K562 (cell line): ENCODE measurements around the gene FMNL3. TPM values are rescaled to one million over a fixed set of nuclear protein-coding genes. Genes with fewer than 3 reads are reported as not detected.

Experiments used
- ATAC-seq: fragments of 200-7000 bp; cut with Tn5 transposase; 3 replicates; pipeline ENCODE4 v1.9.1; 2020; ENCODE audit warnings: moderate library complexity
- BruUV-seq: library from RNA; stranded (reverse); fragments of 400-500 nt; replicated peaks from 2 replicates; lab custom pipeline; 2021; lab: Mats Ljungman, UMichigan
- CTCF ChIA-PET: fragments of 300-600 bp; formaldehyde crosslinking; extraction: SDS; loops from one replicate; lab custom pipeline; 2021; ENCODE audit warnings: low intra/inter-chr PET ratio; lab: Yijun Ruan, JAX
- POLR2A ChIA-PET: fragments of 300-600, 350-650 bp; sonication (Branson Sonifier 250); formaldehyde crosslinking; extraction: SDS; loops from one replicate; lab custom pipeline; 2021; ENCODE audit warnings: antibody characterized with exemption, inconsistent platforms; lab: Yijun Ruan, JAX
- DNase-seq, 4 experiments: peaks; one replicate each; pipeline versions ENCODE4 v3.0.0 to v3.0.0-alpha.2; 2011 to 2018; ENCODE audit warnings: low spot score in 3 of 4, mixed read lengths in 3 of 4; ENCODE audit errors: extremely low read depth in 1 of 4
- FAIRE-seq: peaks from 2 replicates; lab custom pipeline; 2011; peaks lifted over from hg19 to GRCh38; lab: Jason Lieb, UNC
- H2AFZ ChIP-seq: 2 replicates; pipeline ENCODE4 v1.6.0; 2011; ENCODE audit warnings: low read depth, low read length, control low read depth, inconsistent platforms
- H3K27ac ChIP-seq: fragments of 200-600 bp; 3 replicates; pipeline ENCODE4 v1.8.0; 2011; ENCODE audit warnings: low read depth, mild to moderate bottlenecking, control low read depth, inconsistent platforms, low read length, moderate library complexity, mixed read lengths; ENCODE audit errors: extremely low read depth
- H3K27me3 ChIP-seq, 2 experiments: fragments of 300-600 bp in 1 of 2; 2 replicates in 1 of 2; 3 replicates in 1 of 2; pipeline versions ENCODE4 v1.6.0 to v1.8.0; 2011; ENCODE audit warnings: inconsistent platforms in 2 of 2, low read length in 2 of 2, mild to moderate bottlenecking in 1 of 2, mixed read lengths in 1 of 2, moderate library complexity in 1 of 2; ENCODE audit not compliant: control insufficient read depth in 2 of 2, insufficient read depth in 2 of 2
- H3K36me3 ChIP-seq: fragments of 300-600 bp; 3 replicates; pipeline ENCODE4 v1.8.0; 2011; ENCODE audit warnings: mild to moderate bottlenecking, low read length, inconsistent platforms; ENCODE audit not compliant: control insufficient read depth, insufficient read depth
- H3K4me1 ChIP-seq, 2 experiments: fragments of 200-600 bp in 1 of 2; replicated peaks in 1 of 2; 2 replicates in 1 of 2; 3 replicates in 1 of 2; pipeline versions ENCODE4 v1.5.1 to v1.8.0; 2011; ENCODE audit warnings: inconsistent platforms in 2 of 2, low read length in 2 of 2, mild to moderate bottlenecking in 1 of 2, mixed read lengths in 1 of 2, moderate library complexity in 1 of 2; ENCODE audit not compliant: control insufficient read depth in 2 of 2, insufficient read depth in 2 of 2
- H3K4me2 ChIP-seq: 2 replicates; pipeline ENCODE4 v1.6.1; 2011; ENCODE audit warnings: low read length, control low read depth, inconsistent platforms, mixed read lengths; ENCODE audit not compliant: insufficient read depth
- H3K4me3 ChIP-seq: fragments of 200-600 bp; sonication (generic), shearing (Covaris generic); 2 replicates; pipeline ENCODE4 v1.5.1; 2016; ENCODE audit warnings: control low read depth, inconsistent platforms
- H3K79me2 ChIP-seq: fragments of 200-600 bp; 3 replicates; pipeline ENCODE4 v1.8.0; 2011; ENCODE audit warnings: low read length, inconsistent platforms; ENCODE audit not compliant: control insufficient read depth, insufficient read depth
- H3K9ac ChIP-seq, 2 experiments: 2 replicates each; pipeline versions ENCODE4 v1.6.0 to v1.6.1; 2011; ENCODE audit warnings: low read depth in 2 of 2, low read length in 2 of 2, control low read depth in 1 of 2, inconsistent platforms in 1 of 2, mild to moderate bottlenecking in 1 of 2, mixed read lengths in 1 of 2; ENCODE audit not compliant: insufficient read depth in 1 of 2
- H3K9me1 ChIP-seq: one replicate; pipeline ENCODE4 v1.6.0; 2011; ENCODE audit warnings: inconsistent platforms, mild to moderate bottlenecking, low read length, moderate library complexity; ENCODE audit not compliant: control insufficient read depth, insufficient read depth
- H3K9me3 ChIP-seq: replicated peaks from 2 replicates; pipeline ENCODE4 v1.5.1; 2011; ENCODE audit warnings: low read depth, low read length, inconsistent platforms; ENCODE audit not compliant: control insufficient read depth, insufficient read depth
- H4K20me1 ChIP-seq: replicated peaks from 2 replicates; pipeline ENCODE4 v1.6.1; 2011; ENCODE audit warnings: low read length, inconsistent platforms, mixed read lengths; ENCODE audit not compliant: control insufficient read depth, insufficient read depth
- ZKSCAN1 ChIP-seq: fragments of 150-350 bp; IDR thresholded peaks from 2 replicates; pipeline ENCODE4 v1.6.1; 2016; ENCODE audit warnings: low read depth, low read length
- WGBS: fragments of 100-300 bp; shearing (Covaris generic); methylation state at CpG from one replicate; pipeline ENCODE4 v1.1.6; 2016; ENCODE audit warnings: low coverage, mixed read lengths; ENCODE audit not compliant: insufficient coverage; ENCODE audit errors: missing lambda C conversion rate; 5-methylcytosine and 5-hydroxymethylcytosine counted together
- in situ Hi-C: fragments of 300-500 bp; cut with MboI; formaldehyde crosslinking; loops from 4 replicates; pipeline ENCODE4 v1.15.0; 2018; ENCODE audit warnings: inconsistent platforms, mixed read lengths
- intact Hi-C: fragments of 100-400 bp; cut with micrococcal nuclease; formaldehyde crosslinking; loops from 2 replicates; pipeline ENCODE4 v1.14.2; 2022
- polyA plus RNA-seq, 8 experiments: library from polyadenylated mRNA; depleted of rRNA in 4 of 8; stranded (reverse) in 5 of 8; unstranded in 3 of 8; fragments of >200 nt; fragmentation: Nextera tagmentation in 2 of 8; fragmentation: Illumina TruSeq in 1 of 8; extraction: Ambion mirVana in 2 of 8; extraction: Trizol in 1 of 8; gene quantifications; 2 replicates each; pipeline versions ENCODE4 v1.2.1 to v1.2.3, GENCODE V29; 2011 to 2014; ENCODE audit warnings: inconsistent platforms in 1 of 8, missing spikeins in 1 of 8
- total RNA-seq, 7 experiments: library from RNA; depleted of rRNA in 6 of 7; stranded (reverse); fragments of >200 nt in 6 of 7; fragmentation: Illumina TruSeq in 2 of 7; extraction: Trizol in 2 of 7; gene quantifications; 2 replicates each; pipeline versions ENCODE4 v1.2.1 to v1.2.3, GENCODE V29; 2011 to 2021; ENCODE audit warnings: low replicate concordance in 1 of 7
- TF ChIP-seq, protein P1 (sequence below): sonication (generic); formaldehyde crosslinking; IDR thresholded peaks from 2 replicates; pipeline ENCODE4 v1.8.1; 2023; ENCODE audit warnings: mild to moderate bottlenecking, missing genetic modification reagents, moderate library complexity
- TF ChIP-seq, protein P2 (sequence below), 3 experiments: IDR thresholded peaks in 2 of 3; conservative IDR thresholded peaks in 1 of 3; 2 replicates each; pipeline ENCODE4 v1.5.1; 2011 to 2012; ENCODE audit warnings: low read length in 3 of 3, mild to moderate bottlenecking in 3 of 3, control low read depth in 2 of 3, improper control_type of control experiment in 1 of 3, inconsistent platforms in 1 of 3, low read depth in 1 of 3, mixed read lengths in 1 of 3, moderate library complexity in 1 of 3; ENCODE audit not compliant: insufficient read depth in 2 of 3

The FMNL3 gene
- total and polyA plus RNA-seq, 9 of the 15 experiments (the other 6 are each of a cell fraction or from before 2014, with no cell fraction given) = 0.49 to 14.4 (median 6.8) TPM

DNA sequence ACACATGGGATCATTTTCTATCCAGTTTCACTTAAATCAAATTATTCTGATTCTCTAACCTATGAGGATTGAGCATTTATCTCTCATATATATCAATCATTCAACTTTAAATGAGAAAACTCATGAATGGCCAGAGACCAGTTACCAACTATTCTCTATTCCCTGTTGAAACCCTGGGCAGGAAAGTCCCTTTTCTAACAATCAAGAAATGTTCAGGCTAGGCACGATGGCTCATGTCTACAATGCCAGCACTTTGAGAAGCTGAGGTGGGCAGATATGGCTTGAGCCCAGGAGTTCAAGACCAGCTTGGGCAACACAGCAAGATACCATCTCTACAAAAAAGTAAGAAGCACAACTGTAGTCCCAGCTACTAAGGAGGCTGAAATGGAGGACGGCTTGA, 18.0 kb downstream of the FMNL3 start (continued):
- TF ChIP-seq, protein P1, sequence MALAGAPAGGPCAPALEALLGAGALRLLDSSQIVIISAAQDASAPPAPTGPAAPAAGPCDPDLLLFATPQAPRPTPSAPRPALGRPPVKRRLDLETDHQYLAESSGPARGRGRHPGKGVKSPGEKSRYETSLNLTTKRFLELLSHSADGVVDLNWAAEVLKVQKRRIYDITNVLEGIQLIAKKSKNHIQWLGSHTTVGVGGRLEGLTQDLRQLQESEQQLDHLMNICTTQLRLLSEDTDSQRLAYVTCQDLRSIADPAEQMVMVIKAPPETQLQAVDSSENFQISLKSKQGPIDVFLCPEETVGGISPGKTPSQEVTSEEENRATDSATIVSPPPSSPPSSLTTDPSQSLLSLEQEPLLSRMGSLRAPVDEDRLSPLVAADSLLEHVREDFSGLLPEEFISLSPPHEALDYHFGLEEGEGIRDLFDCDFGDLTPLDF (CRISPR knock-in tag) = no peak

DNA sequence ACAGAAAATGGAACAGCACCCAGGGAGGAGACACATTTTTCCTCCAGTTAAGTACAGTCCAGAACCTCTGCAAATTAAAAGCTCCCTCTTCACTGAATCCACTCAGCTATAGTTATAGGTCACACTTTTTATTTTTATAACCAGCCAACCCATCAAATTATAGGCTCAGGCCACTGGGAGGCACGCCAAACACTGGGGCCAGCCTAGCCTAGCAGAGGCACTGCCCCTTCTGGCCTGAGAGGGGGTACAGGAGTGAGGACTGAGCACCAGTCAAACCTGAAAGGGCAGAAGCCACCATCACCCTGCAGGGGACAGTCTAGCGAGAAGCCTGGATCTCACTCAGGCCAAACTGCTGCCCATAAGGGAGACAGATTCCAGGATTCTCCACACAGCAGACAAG, 19.3 kb downstream of the FMNL3 start:
- no peak overlapping the region for H3K4me3 ChIP-seq
- ATAC-seq = peak; percentile 80
- no peak overlapping the region for H2AFZ ChIP-seq
- intact Hi-C loops (no loop called here), in situ Hi-C loops (no loop called here)
- H3K4me1 ChIP-seq = peaks cover 0 to 7% of the 10 kb centered on the region in 2 experiments; a peak in 2 of 5 replicates
- H4K20me1 ChIP-seq = no peaks in the 10 kb centered on the region
- H3K27me3 ChIP-seq = no peaks in the 10 kb centered on the region
- H3K9ac ChIP-seq = no peak overlapping the region
- no peaks in the 10 kb centered on the region for H3K79me2 ChIP-seq
- no peak overlapping the region for H3K4me2 ChIP-seq
- no peak overlapping the region for H3K27ac ChIP-seq
- H3K9me1 ChIP-seq = no peaks in the 10 kb centered on the region
- ChIA-PET POLR2A (interaction anchor here (0.6 to 3.3 kb wide), 4 partner anchors 9 to 25 kb away, joined by 3 to 14 read pairs (median 4); no protein-coding TSS in a partner anchor), CTCF (no interaction called here)
- 43% methylated on average over 2 of the region's 2 CpGs for WGBS
- BruUV-seq = no TSS peak
- no peak for DNase-seq
- TF ChIP-seq, protein P2, sequence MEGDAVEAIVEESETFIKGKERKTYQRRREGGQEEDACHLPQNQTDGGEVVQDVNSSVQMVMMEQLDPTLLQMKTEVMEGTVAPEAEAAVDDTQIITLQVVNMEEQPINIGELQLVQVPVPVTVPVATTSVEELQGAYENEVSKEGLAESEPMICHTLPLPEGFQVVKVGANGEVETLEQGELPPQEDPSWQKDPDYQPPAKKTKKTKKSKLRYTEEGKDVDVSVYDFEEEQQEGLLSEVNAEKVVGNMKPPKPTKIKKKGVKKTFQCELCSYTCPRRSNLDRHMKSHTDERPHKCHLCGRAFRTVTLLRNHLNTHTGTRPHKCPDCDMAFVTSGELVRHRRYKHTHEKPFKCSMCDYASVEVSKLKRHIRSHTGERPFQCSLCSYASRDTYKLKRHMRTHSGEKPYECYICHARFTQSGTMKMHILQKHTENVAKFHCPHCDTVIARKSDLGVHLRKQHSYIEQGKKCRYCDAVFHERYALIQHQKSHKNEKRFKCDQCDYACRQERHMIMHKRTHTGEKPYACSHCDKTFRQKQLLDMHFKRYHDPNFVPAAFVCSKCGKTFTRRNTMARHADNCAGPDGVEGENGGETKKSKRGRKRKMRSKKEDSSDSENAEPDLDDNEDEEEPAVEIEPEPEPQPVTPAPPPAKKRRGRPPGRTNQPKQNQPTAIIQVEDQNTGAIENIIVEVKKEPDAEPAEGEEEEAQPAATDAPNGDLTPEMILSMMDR (IDR thresholded peaks at IDR 0.05 in 2 of 3, conservative IDR thresholded peaks at IDR 0.05 in 1 of 3; ENCODE audit: insufficient read depth in 2 of 3, low read depth in 1 of 3, low read length in 3 of 3) = peak; percentile 11 to 85 (median 28); a peak in 4 of 6 replicates
- TF ChIP-seq ZKSCAN1 = no peak
- H3K36me3 ChIP-seq = no peaks in the 10 kb centered on the region
- FAIRE-seq = no peak
- no peaks in the 10 kb centered on the region for H3K9me3 ChIP-seq
